GM23338 (cell line): ENCODE results near the gene MAP7D3. TPM values are rescaled to one million over a fixed set of nuclear protein-coding genes. Genes with fewer than 3 reads are reported as not detected.

Source experiments
- ATAC-seq: fragments of 200-7000 bp; cut with Tn5 transposase; 3 replicates; pipeline ENCODE4 v1.9.1; 2020
- DNase-seq: peaks from one replicate; pipeline ENCODE4 v3.0.0-alpha.2; 2015; ENCODE audit warnings: low spot score
- H2AFZ ChIP-seq: fragments of 200-600 bp; sonication (generic); 2 replicates; pipeline ENCODE4 v1.8.0; 2016; ENCODE audit warnings: antibody characterized with exemption, mild to moderate bottlenecking, moderate library complexity
- H3F3A ChIP-seq: fragments of 200-600 bp; sonication (generic); replicated peaks from 2 replicates; pipeline ENCODE4 v1.8.0; 2017; ENCODE audit warnings: antibody characterized with exemption, mixed run types, low read depth
- H3K27ac ChIP-seq: fragments of 200-600 bp; sonication (generic); 2 replicates; pipeline ENCODE4 v1.6.1; 2016; ENCODE audit warnings: low read depth
- H3K27me3 ChIP-seq: fragments of 200-600 bp; sonication (generic); 2 replicates; pipeline ENCODE4 v1.8.0; 2016; ENCODE audit warnings: mild to moderate bottlenecking, mixed run types, moderate library complexity; ENCODE audit not compliant: insufficient read depth
- H3K36me3 ChIP-seq: fragments of 200-600 bp; sonication (generic); 2 replicates; pipeline ENCODE4 v1.8.0; 2016; ENCODE audit warnings: mild to moderate bottlenecking; ENCODE audit not compliant: insufficient read depth
- H3K4me1 ChIP-seq: fragments of 200-600 bp; sonication (generic); 2 replicates; pipeline ENCODE4 v1.8.0; 2016; ENCODE audit warnings: mild to moderate bottlenecking, moderate library complexity; ENCODE audit not compliant: insufficient read depth
- H3K4me2 ChIP-seq: fragments of 200-600 bp; sonication (generic); 2 replicates; pipeline ENCODE4 v1.7.1; 2017; ENCODE audit warnings: mixed run types
- H3K4me3 ChIP-seq: fragments of 200-600 bp; sonication (generic); 2 replicates; pipeline ENCODE4 v1.6.1; 2016; ENCODE audit warnings: mixed run types
- H3K79me2 ChIP-seq: fragments of 200-600 bp; sonication (generic); replicated peaks from 2 replicates; pipeline ENCODE4 v1.8.0; 2017; ENCODE audit warnings: mild to moderate bottlenecking; ENCODE audit not compliant: insufficient read depth
- H3K9me2 ChIP-seq: fragments of 200-600 bp; sonication (generic); 2 replicates; pipeline ENCODE4 v1.8.0; 2017; ENCODE audit not compliant: insufficient read depth
- H4K20me1 ChIP-seq: fragments of 200-600 bp; sonication (generic); replicated peaks from 2 replicates; pipeline ENCODE4 v1.8.0; 2017; ENCODE audit warnings: mild to moderate bottlenecking; ENCODE audit not compliant: insufficient read depth
- H3K27ac Mint-ChIP-seq: 2 replicates; pipeline ENCODE4 v1.8.0; 2020; ENCODE audit warnings: inconsistent platforms, mild to moderate bottlenecking, moderate library complexity, mixed read lengths
- H3K27me3 Mint-ChIP-seq: 3 replicates; pipeline ENCODE4 v1.8.0; 2022; ENCODE audit warnings: low read depth, mild to moderate bottlenecking, moderate library complexity, mixed read lengths, inconsistent platforms; ENCODE audit not compliant: insufficient read depth, poor library complexity
- H3K36me3 Mint-ChIP-seq: 3 replicates; pipeline ENCODE4 v1.8.0; 2021; ENCODE audit warnings: low read depth, mild to moderate bottlenecking, inconsistent platforms, moderate library complexity, mixed read lengths
- H3K4me1 Mint-ChIP-seq: 3 replicates; pipeline ENCODE4 v1.8.0; 2020; ENCODE audit warnings: mild to moderate bottlenecking, inconsistent platforms, mixed read lengths
- H3K4me3 Mint-ChIP-seq: 3 replicates; pipeline ENCODE4 v1.8.0; 2021; ENCODE audit warnings: moderate library complexity, mild to moderate bottlenecking, inconsistent platforms, mixed read lengths
- H3K9me3 Mint-ChIP-seq: 3 replicates; pipeline ENCODE4 v1.8.0; 2020; ENCODE audit warnings: moderate library complexity, mild to moderate bottlenecking, inconsistent platforms, mixed read lengths
- CREB1 ChIP-seq: fragments of 250-450 bp; sonication (Bioruptor Pico); IDR thresholded peaks from 2 replicates; pipeline ENCODE4 v1.5.0; 2020; ENCODE audit warnings: low read depth, mild to moderate bottlenecking, moderate library complexity
- CTCF ChIP-seq, 2 experiments: fragments of 200-600 bp in 1 of 2; sonication (generic) in 1 of 2; conservative IDR thresholded peaks; 2 replicates each; pipeline versions ENCODE4 v1.5.1 to v1.6.1; 2016 to 2017; ENCODE audit warnings: antibody characterized with exemption in 2 of 2, low read depth in 2 of 2, mild to moderate bottlenecking in 2 of 2, moderate library complexity in 1 of 2
- ETS1 ChIP-seq: IDR thresholded peaks from 2 replicates; pipeline ENCODE4 v1.6.1; 2016; ENCODE audit warnings: antibody characterized with exemption
- EZH2 ChIP-seq: fragments of 200-600 bp; sonication (generic); IDR thresholded peaks from one replicate; pipeline ENCODE4 v1.8.0; 2017; ENCODE audit warnings: antibody characterized with exemption, mild to moderate bottlenecking, low read depth; ENCODE audit not compliant: unreplicated experiment
- EZH2phosphoT487 ChIP-seq: fragments of 200-600 bp; sonication (generic); IDR thresholded peaks from one replicate; pipeline ENCODE4 v1.8.1; 2018; ENCODE audit warnings: antibody characterized with exemption; ENCODE audit not compliant: unreplicated experiment
- JUNB ChIP-seq: IDR thresholded peaks from one replicate; pipeline ENCODE4 v1.6.1; 2016; ENCODE audit warnings: antibody characterized with exemption; ENCODE audit not compliant: unreplicated experiment
- NANOG ChIP-seq: IDR thresholded peaks from 2 replicates; pipeline ENCODE4 v1.6.1; 2016; ENCODE audit warnings: antibody characterized with exemption, borderline replicate concordance
- POLR2AphosphoS5 ChIP-seq: IDR thresholded peaks from 2 replicates; pipeline ENCODE4 v1.6.1; 2016; ENCODE audit warnings: antibody characterized with exemption, low read depth
- REST ChIP-seq: IDR thresholded peaks from one replicate; pipeline ENCODE4 v1.6.1; 2018; ENCODE audit warnings: antibody characterized with exemption; ENCODE audit not compliant: unreplicated experiment
- STAT1 ChIP-seq: IDR thresholded peaks from one replicate; pipeline ENCODE4 v1.6.1; 2016; ENCODE audit warnings: antibody characterized with exemption; ENCODE audit not compliant: unreplicated experiment
- ZNF114 ChIP-seq: fragments of 250-450 bp; sonication (Bioruptor Pico); IDR thresholded peaks from 2 replicates; pipeline ENCODE4 v1.5.0; 2020; ENCODE audit warnings: mild to moderate bottlenecking, moderate library complexity
- ZNF331 ChIP-seq: fragments of 250-450 bp; sonication (Bioruptor Pico); IDR thresholded peaks from 2 replicates; pipeline ENCODE4 v1.5.0; 2020; ENCODE audit warnings: low read depth, mild to moderate bottlenecking, moderate library complexity
- ZNF462 ChIP-seq: fragments of 250-450 bp; sonication (Bioruptor Pico); IDR thresholded peaks from 2 replicates; pipeline ENCODE4 v1.5.0; 2020; ENCODE audit warnings: mild to moderate bottlenecking, moderate library complexity
- polyA plus RNA-seq: library from polyadenylated mRNA; unstranded; fragments of >200 nt; fragmentation: Nextera tagmentation; extraction: Ambion mirVana; gene quantifications from 2 replicates; pipeline ENCODE4 v1.2.1, GENCODE V29; 2016
- total RNA-seq: library from RNA; depleted of rRNA; stranded (reverse); fragments of >200 nt; shearing (Covaris generic); gene quantifications from 2 replicates; pipeline ENCODE4 v1.2.3, GENCODE V29; 2014

MAP7D3 gene
- total and polyA plus RNA-seq, 2 experiments from 2014 or later: 14.5 to 33.4 TPM

- H3K4me1 Mint-ChIP-seq: no peaks in the 10 kb centered on the region
- H3K36me3 Mint-ChIP-seq: no peaks in the 10 kb centered on the region
- ATAC-seq: no peak
- Histone ChIP-seq H3K9me2 (no peaks in the 10 kb centered on the region), H3K27me3 (no peaks in the 10 kb centered on the region), H3K4me2 (no peak overlapping the region), H3K27ac (no peak overlapping the region), H3K4me1 (no peaks in the 10 kb centered on the region), H3K4me3 (no peak overlapping the region), H4K20me1 (no peaks in the 10 kb centered on the region), H3F3A (no peaks in the 10 kb centered on the region), H2AFZ (no peak overlapping the region), H3K79me2 (no peaks in the 10 kb centered on the region), H3K36me3 (no peaks in the 10 kb centered on the region)
- no peak overlapping the region for H3K27ac Mint-ChIP-seq
- peaks cover 2% of the 10 kb centered on the region for H3K27me3 Mint-ChIP-seq
- no peaks in the 10 kb centered on the region for H3K9me3 Mint-ChIP-seq
- DNase-seq: no peak
- no peak for TF ChIP-seq ZNF114 (CRISPR knock-in tag)
- no peak for TF ChIP-seq REST
- no peak for TF ChIP-seq ZNF462 (CRISPR knock-in tag)
- no peak for TF ChIP-seq ZNF331
- TF ChIP-seq CTCF (conservative IDR thresholded peaks at IDR 0.05; ENCODE audit: low read depth in 2 of 2): no peak
- TF ChIP-seq POLR2AphosphoS5: no peak
- no peak for TF ChIP-seq ETS1
- TF ChIP-seq JUNB: no peak
- TF ChIP-seq EZH2phosphoT487: no peak
- no peak for TF ChIP-seq CREB1
- TF ChIP-seq NANOG: no peak
- no peak for TF ChIP-seq EZH2
- no peak for TF ChIP-seq STAT1
- H3K4me3 Mint-ChIP-seq: no peak overlapping the region
Measured at GRCh38 chrX:136185401-136186022, 65.7 kb downstream of the MAP7D3 start.
